Ovary (tissue), 3 donors: ENCODE data around the gene CDC42.

ENCODE experiments used
- POLR2A ChIP-seq: fragments of 450-650 bp; IDR thresholded peaks from one replicate; pipeline ENCODE4 v1.6.1; 2017; ENCODE audit warnings: antibody characterized with exemption, mild to moderate bottlenecking, moderate library complexity
- TF ChIP-seq, protein P1 (sequence below), 3 donors: fragments of 450-650 bp in 2 of 3; fragments of 200-600 bp in 1 of 3; IDR thresholded peaks; one replicate each; pipeline versions ENCODE4 v1.5.1 to v1.8.0; 2016 to 2022; ENCODE audit warnings: antibody characterized with exemption in 3 of 3, mild to moderate bottlenecking in 1 of 3
- donor health status: DM: no; HTN: no; CAD: no.

DNA sequence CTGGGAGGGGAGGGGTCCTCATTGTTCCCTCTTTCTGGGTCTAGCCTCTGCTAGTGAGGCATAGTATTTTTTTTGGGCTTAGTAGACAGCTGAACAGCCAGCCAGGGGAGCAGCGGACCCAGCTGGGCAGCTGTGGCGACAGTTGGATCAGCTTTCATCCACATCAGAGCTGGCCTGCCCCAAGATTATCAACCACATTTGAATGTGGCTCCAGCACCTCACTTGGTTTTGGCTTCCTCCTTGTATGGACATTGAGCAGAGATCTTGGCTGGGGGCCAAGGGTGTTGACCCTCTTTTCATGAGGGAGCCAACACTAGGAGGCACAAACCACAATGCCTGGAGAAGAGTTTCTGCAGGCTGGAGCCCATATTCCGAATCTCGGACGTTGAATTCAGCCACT lies 65.3 kb downstream of the CDC42 start:
- TF ChIP-seq, protein P1, sequence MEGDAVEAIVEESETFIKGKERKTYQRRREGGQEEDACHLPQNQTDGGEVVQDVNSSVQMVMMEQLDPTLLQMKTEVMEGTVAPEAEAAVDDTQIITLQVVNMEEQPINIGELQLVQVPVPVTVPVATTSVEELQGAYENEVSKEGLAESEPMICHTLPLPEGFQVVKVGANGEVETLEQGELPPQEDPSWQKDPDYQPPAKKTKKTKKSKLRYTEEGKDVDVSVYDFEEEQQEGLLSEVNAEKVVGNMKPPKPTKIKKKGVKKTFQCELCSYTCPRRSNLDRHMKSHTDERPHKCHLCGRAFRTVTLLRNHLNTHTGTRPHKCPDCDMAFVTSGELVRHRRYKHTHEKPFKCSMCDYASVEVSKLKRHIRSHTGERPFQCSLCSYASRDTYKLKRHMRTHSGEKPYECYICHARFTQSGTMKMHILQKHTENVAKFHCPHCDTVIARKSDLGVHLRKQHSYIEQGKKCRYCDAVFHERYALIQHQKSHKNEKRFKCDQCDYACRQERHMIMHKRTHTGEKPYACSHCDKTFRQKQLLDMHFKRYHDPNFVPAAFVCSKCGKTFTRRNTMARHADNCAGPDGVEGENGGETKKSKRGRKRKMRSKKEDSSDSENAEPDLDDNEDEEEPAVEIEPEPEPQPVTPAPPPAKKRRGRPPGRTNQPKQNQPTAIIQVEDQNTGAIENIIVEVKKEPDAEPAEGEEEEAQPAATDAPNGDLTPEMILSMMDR (IDR thresholded peaks at IDR 0.05), result no peak
- no peak for TF ChIP-seq POLR2A
